NCI-H1105 treated with DMSO at 0.1 percent for 48 hours (cell line): ENCODE results near the gene MCEMP1.

Experiments used
- DNase-seq: peaks from one replicate; lab custom pipeline; 2025; lab: John Stamatoyannopoulos, UW

The MCEMP1 gene

DNA sequence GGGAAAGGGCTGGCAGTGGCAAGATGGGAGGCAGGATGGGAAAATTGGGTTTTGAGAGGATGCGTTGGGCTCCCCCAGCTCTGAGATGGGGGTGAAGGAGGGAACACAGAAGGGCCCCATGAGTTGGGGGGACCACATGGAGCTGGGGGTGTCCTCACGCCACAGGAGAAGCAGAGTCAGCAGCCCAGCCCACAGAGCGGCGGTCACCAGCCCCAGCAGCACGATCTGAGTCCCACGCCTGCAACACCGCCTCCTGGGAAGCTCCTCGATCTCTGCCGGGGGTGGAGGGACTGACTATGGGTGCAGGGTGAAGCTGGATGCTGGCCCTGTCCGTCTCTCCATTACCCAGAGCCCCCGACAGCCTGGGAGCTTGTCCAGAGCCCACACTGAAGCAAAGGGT is 21.7 kb downstream of the MCEMP1 start:
- DNase-seq: no peak

DNA sequence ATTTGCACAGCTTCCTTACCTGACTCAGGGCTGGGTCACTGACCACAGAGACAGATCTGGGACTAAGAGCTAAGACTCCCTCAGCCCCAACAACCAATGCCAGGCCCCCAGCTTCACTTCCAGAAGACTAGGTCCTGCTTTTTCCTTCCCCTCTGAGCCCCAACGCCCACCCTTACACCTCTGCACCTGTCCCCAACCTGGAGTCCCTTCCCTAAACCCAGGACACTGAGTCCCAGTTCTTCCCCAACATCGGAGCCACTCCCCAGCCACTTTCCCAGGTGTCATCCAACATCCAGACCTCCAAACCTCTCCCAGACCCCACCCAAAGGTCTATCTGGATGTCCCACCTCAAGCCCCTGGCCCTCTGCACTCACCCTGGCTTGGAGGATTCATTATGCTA is 22.1 kb downstream of the MCEMP1 start:
- DNase-seq: no peak

DNA sequence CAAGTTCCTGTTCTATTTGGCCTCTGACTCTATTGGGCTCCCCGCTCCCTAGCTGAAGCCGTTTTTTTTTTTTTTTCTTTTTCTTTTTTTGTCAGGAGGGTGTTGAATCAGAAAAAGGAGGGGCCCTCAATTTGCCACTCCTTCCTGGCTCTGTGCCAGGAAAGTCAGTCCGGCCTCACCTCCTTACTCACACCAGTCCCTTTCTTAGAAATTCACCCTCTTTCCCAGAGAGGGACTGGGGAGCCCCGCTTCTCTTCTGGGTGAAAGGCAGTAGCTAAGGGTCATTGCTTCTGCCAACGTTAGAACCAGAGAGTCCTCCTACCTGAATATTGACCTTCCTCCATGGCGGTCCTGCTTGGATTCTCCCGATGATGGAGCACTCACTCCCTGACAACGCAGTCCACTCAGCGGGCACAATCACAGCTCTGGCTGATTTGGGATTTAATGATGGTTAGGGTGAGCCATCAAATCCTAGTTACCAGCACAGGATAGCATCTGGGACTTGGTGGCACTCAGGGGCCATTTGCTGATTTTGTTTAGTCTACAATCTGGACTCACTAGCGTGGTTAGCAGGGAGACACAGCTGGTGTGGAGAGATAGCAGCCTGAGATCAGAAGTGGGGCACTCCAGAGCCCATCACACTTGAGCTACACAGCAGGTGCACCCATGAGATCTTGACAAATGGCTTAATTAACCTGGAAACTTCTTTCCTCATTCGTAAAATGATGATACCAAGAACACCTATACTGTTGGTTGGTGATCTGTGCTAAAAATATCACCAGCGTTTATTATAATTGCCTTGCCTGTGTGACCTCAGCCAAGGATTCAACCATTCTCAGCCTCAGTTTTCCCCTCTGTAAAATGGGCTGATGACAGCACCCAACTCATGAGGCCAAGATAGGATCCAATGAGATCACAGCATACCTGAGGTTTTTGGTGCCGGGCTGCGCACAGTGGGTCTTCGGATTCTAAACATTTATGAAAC is 22.8 kb downstream of the MCEMP1 start:
- DNase-seq: no peak

DNA sequence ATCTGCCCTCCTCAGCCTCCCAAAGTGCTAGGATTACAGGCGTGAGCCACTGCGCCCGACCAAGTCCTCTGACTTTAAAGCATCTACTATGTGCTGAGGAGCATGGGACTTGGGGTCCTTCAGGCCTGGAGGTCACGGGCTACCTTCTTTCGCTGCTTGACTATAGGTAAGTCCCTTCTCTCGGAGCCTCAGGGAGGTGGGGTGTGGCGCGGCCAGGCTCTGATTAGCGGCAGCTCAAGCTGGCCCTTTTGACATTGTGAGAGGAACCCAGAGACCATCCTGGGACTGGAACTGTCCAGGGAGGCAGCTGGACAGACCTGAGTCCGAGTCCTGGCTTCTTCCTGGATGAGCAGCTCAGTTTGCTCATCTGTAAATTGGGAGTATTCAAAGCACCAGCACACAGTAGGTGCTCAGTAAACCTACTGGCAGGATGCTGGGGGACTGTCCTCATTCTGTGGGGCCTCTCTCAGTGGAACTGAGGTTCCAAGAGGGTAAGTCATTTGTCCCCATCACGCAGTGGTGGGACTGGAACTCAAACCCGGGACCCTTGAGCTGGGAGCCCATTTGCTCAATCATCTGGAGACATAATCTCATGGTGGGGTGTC is 24.3 kb downstream of the MCEMP1 start:
- no peak for DNase-seq

DNA sequence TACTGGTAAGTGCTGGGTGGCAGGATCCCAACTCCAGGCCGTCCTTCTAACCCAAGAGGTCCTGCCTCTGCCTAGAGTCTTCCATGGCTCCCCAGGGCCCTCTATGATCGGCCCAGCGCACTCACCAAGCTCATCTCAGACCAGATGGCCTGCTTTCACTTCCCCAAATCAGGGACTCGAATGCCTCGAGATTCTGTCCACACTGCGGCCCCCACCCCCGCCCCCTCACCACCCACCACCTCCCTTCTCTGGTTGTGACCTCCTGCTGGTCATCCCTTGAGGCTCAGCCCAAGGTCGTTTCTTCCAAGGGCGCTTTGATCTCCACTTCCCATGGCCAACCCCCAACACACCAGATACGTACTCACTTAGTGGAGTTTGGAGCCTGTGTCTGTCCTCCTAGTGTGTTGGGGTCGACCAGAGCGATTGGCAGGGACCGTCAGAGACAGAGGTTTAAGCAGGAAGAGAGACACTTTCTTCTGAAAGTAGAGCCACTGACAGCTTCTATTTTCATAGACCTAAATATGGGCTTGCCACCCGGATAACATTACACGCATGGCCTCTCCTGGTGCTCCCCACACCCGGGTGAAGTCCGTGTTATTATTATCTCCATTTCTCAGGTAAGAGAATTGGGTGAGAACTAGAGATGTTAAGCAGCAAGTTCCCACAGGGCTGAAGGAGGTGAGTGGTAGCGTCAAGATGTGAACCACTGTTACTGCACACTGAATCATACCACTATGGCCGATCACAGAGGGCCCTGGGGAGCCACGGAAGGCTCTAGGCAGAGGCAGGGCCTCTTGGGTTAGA is 25.0 kb downstream of the MCEMP1 start, which contains the start of gene FCER2:
Gene FCER2 (minus strand): TSS at position 478 of the 804 bp plus-strand sequence. CDS start 2,371 bp downstream, outside the sequence.
- no peak for DNase-seq

DNA sequence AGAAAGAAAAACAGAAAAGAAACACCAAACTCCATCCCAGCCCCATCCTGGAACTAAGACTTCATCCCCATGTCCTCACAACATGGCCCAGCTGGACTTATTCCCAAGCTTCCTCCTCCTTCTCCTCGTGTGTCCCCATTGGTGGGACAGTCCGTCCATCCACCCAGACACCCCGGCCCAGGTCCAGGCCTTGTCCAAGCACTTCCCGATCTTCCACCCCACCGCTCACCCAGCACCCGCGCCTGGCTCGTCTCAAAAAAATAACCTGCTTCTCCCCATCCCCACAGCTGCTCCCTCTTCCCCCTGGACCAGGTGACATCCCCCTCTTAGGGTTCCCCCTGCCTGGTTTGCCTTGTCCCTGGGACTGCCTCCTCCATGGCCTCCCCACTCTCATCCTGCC is 26.4 kb downstream of the MCEMP1 start:
- DNase-seq: no peak

DNA sequence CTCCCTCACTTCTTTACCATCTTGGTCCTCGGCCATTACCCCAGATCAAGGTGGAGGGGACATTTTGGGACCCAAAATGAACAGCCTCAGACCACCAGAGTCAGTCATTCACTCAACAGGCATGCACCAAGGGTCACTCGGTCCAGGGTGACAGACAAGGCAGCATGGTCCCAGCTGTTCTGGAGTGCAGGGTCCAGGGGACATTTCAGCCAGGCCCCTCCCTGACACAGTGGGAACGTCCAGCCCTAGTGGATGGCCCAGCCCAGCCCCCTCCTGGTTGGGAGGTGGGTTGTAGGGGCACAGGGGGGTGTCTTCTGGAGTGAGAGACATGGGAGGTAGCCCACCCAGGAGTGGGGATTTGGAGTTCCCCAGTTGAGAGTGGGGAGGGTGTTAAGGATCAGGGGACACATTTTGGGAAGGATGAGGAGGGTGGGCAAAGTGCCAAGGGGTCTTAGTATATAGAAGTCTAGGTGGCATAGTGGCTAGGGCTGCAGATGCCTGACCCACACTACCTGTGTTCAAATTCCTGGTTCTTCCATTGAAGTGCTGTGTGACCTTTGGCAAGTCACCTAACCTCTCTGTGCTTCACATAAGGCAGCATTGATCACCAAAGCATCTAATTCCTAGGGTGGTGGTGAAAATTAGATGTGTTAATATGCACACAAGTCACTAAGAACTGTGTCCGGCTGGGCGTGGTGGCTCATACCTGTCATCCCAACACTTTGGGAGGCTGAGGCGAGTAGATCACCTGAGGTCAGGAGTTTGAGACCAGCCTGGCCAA is 27.6 kb downstream of the MCEMP1 start:
- DNase-seq: no peak

DNA sequence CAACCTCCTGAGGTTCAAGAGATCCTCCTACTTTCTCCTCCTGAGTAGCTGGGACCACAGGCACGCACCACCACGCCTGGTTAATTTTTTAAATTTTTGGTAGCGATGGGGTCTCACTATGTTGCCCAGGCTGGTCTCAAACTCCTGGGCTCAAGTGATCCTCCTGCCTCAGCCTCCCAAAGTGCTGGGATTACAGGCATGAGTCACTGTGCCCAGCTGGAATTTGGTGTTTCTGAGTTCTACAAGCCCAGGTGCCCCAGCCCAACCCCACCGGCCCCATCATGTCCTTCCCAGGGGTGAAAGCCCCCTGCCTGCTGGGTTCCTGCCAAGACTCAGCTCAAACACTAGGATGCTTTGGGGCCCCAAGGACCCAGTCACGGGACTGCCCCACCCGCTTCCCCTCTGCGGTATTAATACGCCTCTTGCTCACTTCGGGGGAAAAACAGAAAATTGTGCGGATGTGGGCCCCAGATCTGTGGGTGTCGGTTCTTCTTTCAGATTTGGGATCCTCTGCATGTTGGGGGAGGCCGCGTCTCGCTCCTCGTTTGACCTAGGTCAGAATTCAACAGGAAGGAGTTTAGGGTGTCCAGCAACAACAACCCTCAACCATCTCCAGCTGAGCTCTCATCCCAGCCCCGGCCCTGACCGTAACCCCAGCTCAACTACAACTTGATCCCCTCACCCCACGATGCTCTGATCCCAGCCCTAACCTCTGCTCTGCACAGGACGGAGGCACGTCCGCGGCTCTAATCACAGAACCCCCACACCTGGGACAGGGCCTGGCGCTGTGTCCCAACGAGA is 28.7 kb downstream of the MCEMP1 start:
- DNase-seq: no peak

DNA sequence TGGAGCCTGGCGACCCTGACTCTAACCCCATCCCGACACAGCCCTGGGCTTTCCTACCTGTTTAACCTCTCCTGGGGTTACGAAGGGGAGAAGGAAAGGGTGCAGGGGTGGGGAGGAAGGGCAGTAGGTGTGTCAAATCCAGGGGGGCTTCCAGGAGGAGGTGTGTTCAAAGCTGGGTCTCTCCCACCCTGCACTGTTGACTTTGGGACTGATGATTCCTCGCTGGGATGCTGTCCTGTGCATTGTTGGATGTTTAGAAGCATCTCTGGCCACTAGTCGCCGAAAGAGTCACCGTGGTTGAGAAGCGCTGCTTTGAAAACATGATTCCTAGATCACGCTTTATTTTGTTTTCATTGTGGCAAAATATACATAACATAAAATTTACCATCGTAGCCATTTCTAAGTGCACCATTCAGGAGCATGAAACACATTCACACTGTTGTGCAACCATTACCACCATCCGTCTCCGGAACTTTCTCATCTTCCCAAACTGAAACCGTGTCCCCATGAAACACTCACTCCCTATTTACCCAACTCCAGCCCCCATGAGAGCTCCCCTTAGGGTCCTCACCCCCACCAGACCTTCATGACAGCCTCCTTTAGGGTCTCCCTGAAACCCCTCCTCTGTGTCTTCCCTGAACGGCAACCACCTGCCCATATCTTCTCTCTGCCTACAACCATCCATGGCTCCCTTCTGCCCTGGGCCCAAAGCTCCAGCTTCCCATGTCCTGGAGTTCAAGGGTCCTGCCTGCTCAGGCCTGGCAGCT is 29.5 kb downstream of the MCEMP1 start:
- no peak for DNase-seq

DNA sequence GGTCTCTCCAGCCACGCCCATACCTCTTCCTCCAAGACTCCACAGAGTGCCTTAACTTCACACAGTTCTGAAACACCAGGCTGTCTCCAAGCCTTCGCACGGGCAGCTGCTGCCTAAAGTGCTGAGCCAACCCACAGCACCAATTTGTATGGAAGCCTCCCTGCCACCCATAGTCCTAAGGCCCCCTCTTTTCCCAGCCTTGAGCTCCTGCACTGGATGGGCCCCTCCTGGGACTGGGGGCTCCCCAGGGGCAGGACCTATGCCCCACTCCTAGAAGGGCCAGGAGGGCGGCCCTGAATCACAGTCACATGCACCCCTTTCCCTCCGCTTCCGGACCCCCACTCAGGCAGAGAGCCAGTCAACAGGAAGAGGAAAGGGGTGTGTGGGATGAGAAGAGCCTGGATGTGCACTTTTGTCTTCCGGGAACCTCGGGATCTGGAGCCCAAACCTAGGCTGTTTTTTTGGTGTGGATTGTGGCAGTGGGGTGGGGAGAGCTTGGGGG is 30.1 kb downstream of the MCEMP1 start:
- DNase-seq: no peak

DNA sequence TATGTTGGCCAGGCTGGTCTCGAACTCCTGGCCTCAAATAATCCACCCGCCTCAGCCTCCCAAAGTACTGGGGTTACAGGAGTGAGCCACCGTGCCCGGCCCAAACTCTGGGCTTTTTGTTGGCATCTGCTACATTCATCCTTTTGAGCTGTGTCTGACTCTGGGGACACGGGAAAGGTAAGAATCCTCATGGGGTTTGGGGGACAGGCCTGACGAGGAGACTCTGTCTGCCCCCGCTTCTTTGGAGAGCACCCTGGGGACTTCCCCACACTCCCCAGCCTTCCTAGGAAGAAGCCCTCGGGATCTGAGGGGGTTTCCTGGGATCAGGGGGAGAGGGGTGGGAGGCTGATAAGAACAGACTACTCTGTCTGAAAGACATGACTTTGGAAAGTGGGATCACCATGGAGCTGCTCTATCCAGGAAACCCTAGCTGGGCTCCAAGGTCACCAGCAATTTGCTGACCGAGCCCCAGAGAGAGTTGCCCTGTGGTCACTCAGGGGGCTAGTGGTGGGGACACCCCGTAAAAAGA is 33.1 kb downstream of the MCEMP1 start:
- DNase-seq: no peak

DNA sequence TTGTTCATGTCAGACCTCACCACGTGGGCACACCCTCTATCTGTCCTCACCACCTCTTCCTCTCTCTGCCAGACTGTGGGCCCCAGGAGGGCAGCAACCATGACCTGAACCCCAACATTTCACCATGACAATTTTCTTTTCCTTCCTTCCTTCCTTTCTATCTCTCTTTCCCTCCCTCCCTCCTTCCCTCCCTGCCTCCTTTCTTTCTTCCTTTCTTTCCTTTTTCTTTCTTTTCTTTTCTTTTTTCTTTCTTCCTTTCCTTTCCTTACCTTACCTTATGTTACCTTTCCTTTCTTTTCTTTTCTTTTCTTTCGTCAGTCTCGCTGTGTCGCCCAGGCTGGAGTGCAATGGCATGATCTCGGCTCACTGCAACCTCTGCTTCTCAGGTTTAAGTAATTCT is 33.7 kb downstream of the MCEMP1 start:
- DNase-seq: no peak

DNA sequence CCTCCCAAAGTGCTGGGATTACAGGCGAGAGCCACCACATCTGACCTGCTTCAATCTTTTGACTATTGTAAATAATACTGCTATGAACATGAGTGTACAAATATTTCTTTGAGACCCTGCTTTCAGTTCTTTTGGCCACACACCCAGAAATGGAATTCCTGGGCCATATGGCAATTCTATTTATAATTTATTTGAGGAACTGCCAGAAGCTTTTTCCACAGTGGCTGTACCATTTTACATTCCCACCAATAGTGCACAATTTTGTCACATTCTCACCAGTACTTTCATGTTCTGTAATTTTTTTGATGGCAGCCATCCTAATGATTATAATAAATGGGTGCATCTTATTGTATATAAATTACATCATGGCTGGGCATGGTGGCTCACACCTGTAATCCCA is 38.8 kb downstream of the MCEMP1 start:
- no peak for DNase-seq

DNA sequence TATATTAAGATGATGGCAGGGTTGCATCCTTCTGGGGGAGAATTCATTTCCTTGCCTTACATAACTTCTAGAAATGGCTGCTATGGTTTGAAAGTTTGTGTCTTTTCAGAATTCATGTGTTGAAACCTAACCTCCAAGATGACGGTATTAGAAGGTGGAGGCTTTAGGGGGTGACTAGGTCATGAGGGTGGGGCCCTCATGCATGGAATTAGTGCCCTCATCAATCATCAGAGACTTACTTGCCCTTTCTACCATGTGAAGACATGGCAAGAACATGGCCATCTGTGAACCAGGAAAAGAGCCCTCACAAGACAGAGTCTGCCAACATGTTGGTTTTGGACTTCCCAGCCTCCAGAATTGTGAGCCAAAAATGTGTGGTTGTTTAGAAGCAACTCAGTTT is 39.9 kb downstream of the MCEMP1 start:
- DNase-seq: no peak

DNA sequence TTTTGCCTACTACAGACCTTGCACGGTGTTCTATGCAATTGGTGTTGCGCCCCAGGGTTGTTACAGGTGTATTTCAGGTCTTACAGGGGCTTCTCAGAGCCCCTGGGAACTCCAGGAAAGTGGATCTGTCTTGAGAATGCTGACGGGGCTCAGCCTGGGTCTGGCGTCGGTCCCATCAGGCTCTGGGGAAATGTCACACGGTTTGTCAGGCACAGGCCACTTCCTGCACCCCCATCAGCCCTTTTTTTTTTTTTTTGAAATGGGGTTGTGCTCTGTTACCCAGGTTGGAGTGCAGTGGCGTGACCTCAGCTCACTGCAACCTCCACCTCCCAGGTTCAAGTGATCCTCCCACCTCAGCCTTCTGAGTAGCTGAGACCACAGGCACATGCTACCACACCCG is 41.8 kb downstream of the MCEMP1 start:
- DNase-seq: no peak

DNA sequence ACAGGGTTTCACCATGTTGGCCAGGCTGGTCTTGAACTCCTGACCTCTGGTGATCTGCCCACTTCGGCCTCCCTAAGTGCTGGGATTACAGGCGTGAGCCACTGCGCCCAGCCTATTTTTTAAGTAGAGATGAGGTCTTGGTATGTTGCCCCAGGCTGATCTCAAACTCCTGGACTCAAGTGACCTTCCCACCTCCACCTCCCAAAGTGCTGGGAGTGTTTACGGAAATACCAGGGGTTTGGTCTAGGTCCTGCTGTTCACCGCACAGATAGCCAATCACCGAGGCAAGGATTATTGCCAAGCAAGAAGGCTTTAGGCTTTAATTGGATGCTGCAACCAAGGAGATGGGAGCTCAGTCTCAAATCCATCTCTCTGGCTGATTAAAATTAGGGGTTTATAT is 43.5 kb downstream of the MCEMP1 start:
- no peak for DNase-seq

DNA sequence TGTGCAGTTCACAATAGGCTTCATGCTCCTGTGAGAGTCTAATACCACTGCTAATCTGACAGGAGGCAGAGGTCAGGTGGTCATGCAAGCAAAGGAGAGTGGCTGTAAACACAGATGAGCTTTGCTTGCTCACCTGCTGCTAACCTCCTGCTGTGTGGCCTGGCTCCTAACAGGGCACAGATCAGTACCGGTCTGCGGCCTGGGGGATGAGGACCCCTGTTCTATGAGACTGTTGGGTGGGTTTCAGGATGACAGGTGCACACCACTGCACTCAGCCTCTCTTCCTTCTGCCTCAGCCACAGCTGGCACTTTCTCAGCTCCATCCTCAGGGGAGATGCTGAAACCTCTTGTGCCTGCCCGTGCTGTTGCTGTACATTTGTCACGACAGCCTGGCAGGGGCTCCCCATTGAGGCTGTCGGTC is 45.4 kb downstream of the MCEMP1 start:
- no peak for DNase-seq

DNA sequence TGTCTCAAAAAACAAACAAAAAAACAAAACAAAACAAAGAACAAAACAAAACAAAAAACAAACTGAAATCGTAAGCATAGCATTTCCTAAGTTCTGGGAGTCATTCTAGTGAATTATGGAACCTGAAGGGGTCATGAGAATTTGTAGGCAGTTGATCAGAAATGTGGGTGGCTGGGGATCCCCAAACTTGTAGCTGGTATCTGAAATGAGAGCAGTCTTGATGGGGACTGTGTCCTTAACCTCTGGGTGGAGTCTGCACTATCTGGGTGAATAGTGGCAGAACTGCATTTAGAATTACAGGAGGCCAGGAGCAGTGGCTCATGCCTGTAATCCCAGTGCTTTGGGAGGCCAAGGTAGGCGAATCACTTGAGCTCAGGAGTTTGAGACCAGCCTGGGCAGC is 48.9 kb downstream of the MCEMP1 start:
- DNase-seq: no peak

DNA sequence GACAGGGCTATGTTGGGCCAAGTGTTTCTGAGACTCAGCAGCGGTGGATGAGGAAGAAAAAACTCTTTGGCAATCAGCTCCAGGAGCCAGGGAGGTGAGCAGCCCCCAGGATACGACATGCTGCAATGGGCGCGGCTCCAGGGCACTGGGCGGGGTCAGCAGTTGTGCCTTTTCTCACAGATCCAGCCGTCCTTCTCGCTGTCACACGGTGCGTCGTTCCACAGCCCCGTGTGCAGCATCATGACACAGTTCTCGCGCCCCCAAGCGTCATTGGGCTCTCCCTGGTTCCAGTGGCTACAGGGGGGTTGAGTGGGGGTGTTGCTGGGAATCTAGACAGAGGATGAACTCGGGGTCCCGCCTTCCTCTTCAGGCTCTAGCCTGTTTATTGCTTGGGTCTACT is 52.3 kb downstream of the MCEMP1 start:
- peak; percentile 21 for DNase-seq
